Adrenal gland (tissue), 5 donors: ENCODE measurements around the gene CDH4.

Experiments
- CTCF ChIP-seq, 6 experiments: fragments of 450-650 bp in 4 of 6; fragments of 200-600 bp in 2 of 6; sonication (generic) in 1 of 6; IDR thresholded peaks; 1 replicate in 5 of 6; 2 replicates in 1 of 6; pipeline versions ENCODE4 v1.5.1 to v1.8.0; 2016 to 2021; ENCODE audit warnings: antibody characterized with exemption in 6 of 6, mild to moderate bottlenecking in 2 of 6, moderate library complexity in 1 of 6
- POLR2A ChIP-seq, 2 donors: fragments of 450-650 bp; IDR thresholded peaks; one replicate each; pipeline ENCODE4 v1.6.1; 2017; ENCODE audit warnings: antibody characterized with exemption in 2 of 2, mild to moderate bottlenecking in 2 of 2, moderate library complexity in 1 of 2
- donor health status: DM: no; HTN: no; CAD: no.

- TF ChIP-seq POLR2A (IDR thresholded peaks at IDR 0.05): no peak
- no peak for TF ChIP-seq CTCF (IDR thresholded peaks at IDR 0.05)
Observed at GRCh38 chr20:61433176-61433575, 181.1 kb downstream of the CDH4 start.
